Spleen (tissue), 11 donors: Measurements from ENCODE around the gene TRAF7. TPM values are rescaled to one million over a fixed set of nuclear protein-coding genes. Genes with fewer than 3 reads are reported as not detected.
"Not testable (repeated sequence)": the region's sequence is repeated elsewhere in the genome, so short reads cannot be mapped to it uniquely, and the experiment has no call there.

Experiments
- DNase-seq: peaks from one replicate; pipeline ENCODE4 v3.0.0-alpha.2; 2020
- H3K27ac ChIP-seq, 8 donors: fragments of 200-600 bp; sonication (generic) in 7 of 8; 1 replicate in 4 of 8; 2 replicates in 4 of 8; pipeline versions ENCODE4 v1.5.0 to v1.8.0; 2016 to 2021; ENCODE audit warnings: inconsistent platforms in 4 of 8, mild to moderate bottlenecking in 4 of 8, moderate library complexity in 1 of 8
- H3K27me3 ChIP-seq, 7 donors: fragments of 200-600 bp; sonication (generic) in 6 of 7; replicated peaks in 1 of 7; 1 replicate in 4 of 7; 2 replicates in 3 of 7; pipeline versions ENCODE4 v1.5.0 to v1.8.0; 2016 to 2021; ENCODE audit warnings: inconsistent platforms in 3 of 7, mild to moderate bottlenecking in 1 of 7
- H3K36me3 ChIP-seq, 6 donors: fragments of 200-600 bp; sonication (generic) in 5 of 6; 1 replicate in 4 of 6; 2 replicates in 2 of 6; pipeline versions ENCODE4 v1.5.0 to v1.8.0; 2016 to 2021; ENCODE audit warnings: inconsistent platforms in 2 of 6
- H3K4me1 ChIP-seq, 6 donors: fragments of 200-600 bp; sonication (generic) in 5 of 6; 1 replicate in 3 of 6; 2 replicates in 3 of 6; pipeline versions ENCODE4 v1.5.0 to v1.8.0; 2016 to 2021; ENCODE audit warnings: inconsistent platforms in 3 of 6
- H3K4me3 ChIP-seq, 8 donors: fragments of 200-600 bp; sonication (generic) in 7 of 8; 1 replicate in 4 of 8; 2 replicates in 4 of 8; pipeline versions ENCODE4 v1.5.0 to v1.8.0; 2016 to 2021; ENCODE audit warnings: inconsistent platforms in 4 of 8, mild to moderate bottlenecking in 4 of 8, moderate library complexity in 2 of 8
- H3K9me3 ChIP-seq, 8 donors: fragments of 200-600 bp; sonication (generic) in 7 of 8; 1 replicate in 4 of 8; 2 replicates in 4 of 8; pipeline versions ENCODE4 v1.5.0 to v1.8.0; 2016 to 2021; ENCODE audit warnings: inconsistent platforms in 4 of 8
- POLR2A ChIP-seq, 3 donors: fragments of 450-650 bp; IDR thresholded peaks; one replicate each; pipeline ENCODE4 v1.5.1; 2017; ENCODE audit warnings: antibody characterized with exemption in 3 of 3, mild to moderate bottlenecking in 1 of 3
- POLR2AphosphoS5 ChIP-seq, 3 donors: sonication (generic); formaldehyde crosslinking; IDR thresholded peaks; one replicate each; pipeline ENCODE4 v1.5.1; 2017; ENCODE audit warnings: antibody characterized with exemption in 3 of 3
- WGBS, 5 donors: extraction: QIAGEN DNeasy Blood & Tissue Kit in 3 of 5; methylation state at CpG; one replicate each; pipeline versions ENCODE4 v1.1.5 to v1.1.7; 2013 to 2018; 5-methylcytosine and 5-hydroxymethylcytosine counted together
- intact Hi-C: fragments of 100-400 bp; cut with DNase I; formaldehyde crosslinking; loops from one replicate; pipeline ENCODE4 v1.15.0; 2023; ENCODE audit warnings: low total_unique reads
- polyA plus RNA-seq, 3 donors: library from polyadenylated mRNA; stranded (reverse); fragments of 200-250 nt; gene quantifications; one replicate each; pipeline ENCODE4 v1.2.1, GENCODE V29; 2013
- total RNA-seq, 7 donors: library from RNA; depleted of rRNA in 3 of 7; stranded (reverse); fragments of >200 nt in 3 of 7; fragmentation: NEBNext Ultra II Directional in 4 of 7; extraction: Animal tissue kit (Norgen Biotek cat#: 25700) in 4 of 7; gene quantifications; one replicate each; pipeline versions ENCODE4 v1.1.0 to v1.2.1, GENCODE V29; 2016 to 2021
- TF ChIP-seq, protein P1 (sequence below), 11 experiments: fragments of 200-600 bp in 7 of 11; fragments of 450-650 bp in 4 of 11; sonication (generic) in 4 of 11; IDR thresholded peaks in 8 of 11; conservative IDR thresholded peaks in 3 of 11; 1 replicate in 7 of 11; 2 replicates in 4 of 11; pipeline versions ENCODE4 v1.4.0 to v1.8.0; 2016 to 2021; ENCODE audit warnings: antibody characterized with exemption in 11 of 11, inconsistent platforms in 4 of 11, mild to moderate bottlenecking in 1 of 11
- donor health status: healthy with polysubstance abuse.
- donor health status: DM: no; HTN: no; CAD: no; lungs with moderate emphysema.
- donor health status: DM: no; HTN: no; CAD: no.
- donor health status: Bipolar disorder and iron deficiency.
- donor health status: healthy.
- donor health status: DM: no; HTN: no; CAD: no.
- donor health status: DM: yes; HTN: yes; CAD: no.

The TRAF7 gene
- total and polyA plus RNA-seq, 10 donors = 22.0 to 63.9 (median 44.1) TPM

DNA sequence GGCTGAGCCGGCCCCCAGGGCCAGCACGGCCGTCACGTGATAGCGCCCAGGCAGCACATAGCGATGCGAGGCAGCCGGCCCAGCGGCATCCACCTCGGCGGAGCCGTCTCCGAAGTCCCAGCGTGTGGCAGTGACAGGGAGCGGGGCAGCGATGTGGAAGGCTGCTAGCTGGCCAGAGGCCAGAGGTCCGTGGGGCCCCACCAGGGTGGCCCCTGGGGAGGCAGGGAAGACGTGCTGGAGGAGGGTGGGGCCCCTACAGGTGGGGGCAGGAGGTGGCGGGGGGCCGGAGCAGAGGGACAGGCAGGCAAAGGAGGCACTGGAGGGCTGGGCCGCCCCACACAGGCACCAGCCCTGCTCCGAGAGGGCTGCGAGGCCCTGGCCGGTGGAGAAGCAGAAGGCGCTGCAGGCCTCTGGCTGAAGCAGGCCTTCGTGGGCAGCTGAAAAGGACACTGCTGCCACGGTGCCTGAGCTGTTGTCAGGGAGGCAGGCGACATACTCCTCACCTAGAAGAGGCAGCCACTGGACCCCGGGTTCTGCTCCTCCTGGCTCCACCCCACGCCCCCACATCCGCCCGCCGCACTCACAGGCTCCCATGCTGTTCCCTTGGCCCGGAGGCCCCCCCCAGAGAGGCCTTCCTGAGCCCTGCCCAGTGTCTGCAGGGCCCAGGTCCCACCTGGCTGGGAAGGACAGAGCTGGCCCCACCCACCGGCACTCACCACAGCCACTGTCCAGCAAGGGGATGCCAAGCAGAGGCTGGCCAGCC is 37.4 kb upstream of the TRAF7 start:
- DNase-seq, H3K9me3 ChIP-seq, H3K27ac ChIP-seq, H3K4me3 ChIP-seq, intact Hi-C loops, H3K27me3 ChIP-seq: not testable (repeated sequence)
- H3K4me1 ChIP-seq = peaks cover 0 to 44% (median 18%) of the 10 kb centered on the region in 6 donors
- H3K36me3 ChIP-seq = peaks cover 0 to 42% (median 10%) of the 10 kb centered on the region in 6 donors
- WGBS, 5 donors = 86 to 93% (median 87%) methylated on average over 18 to 32 of the region's 35 CpGs; no CpG with 5 or more reads in 1 of the 5 donors

DNA sequence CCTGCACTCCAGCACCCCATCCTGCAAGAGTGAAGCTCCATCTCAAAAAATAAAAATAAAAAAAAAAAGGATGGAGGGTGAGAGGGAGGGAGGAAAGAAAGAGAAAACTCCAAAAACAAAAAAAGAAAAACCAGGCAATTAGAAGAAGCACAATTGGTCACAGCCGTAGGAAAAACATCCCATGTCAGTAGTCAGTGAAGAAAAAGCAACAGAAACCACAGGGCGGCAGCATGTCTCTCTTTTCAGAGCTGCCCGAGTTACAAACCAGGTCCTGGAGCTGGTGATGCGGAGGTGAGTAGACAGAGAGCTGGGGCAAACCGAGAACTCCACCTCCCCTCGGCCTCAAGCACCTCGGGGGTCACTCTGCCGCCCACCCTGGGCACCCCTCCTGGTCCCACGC is 34.3 kb upstream of the TRAF7 start:
- H3K27ac ChIP-seq = peak overlapping the region in 1 of 8 donors; percentile 16
- peaks cover 6 to 63% (median 39%) of the 10 kb centered on the region in 6 donors for H3K4me1 ChIP-seq
- intact Hi-C loops, H3K4me3 ChIP-seq, H3K27me3 ChIP-seq, DNase-seq, H3K9me3 ChIP-seq: not testable (repeated sequence)
- WGBS, 5 donors = 30 to 59% (median 54%) methylated on average over 5 to 9 of the region's 9 CpGs
- TF ChIP-seq, protein P1, sequence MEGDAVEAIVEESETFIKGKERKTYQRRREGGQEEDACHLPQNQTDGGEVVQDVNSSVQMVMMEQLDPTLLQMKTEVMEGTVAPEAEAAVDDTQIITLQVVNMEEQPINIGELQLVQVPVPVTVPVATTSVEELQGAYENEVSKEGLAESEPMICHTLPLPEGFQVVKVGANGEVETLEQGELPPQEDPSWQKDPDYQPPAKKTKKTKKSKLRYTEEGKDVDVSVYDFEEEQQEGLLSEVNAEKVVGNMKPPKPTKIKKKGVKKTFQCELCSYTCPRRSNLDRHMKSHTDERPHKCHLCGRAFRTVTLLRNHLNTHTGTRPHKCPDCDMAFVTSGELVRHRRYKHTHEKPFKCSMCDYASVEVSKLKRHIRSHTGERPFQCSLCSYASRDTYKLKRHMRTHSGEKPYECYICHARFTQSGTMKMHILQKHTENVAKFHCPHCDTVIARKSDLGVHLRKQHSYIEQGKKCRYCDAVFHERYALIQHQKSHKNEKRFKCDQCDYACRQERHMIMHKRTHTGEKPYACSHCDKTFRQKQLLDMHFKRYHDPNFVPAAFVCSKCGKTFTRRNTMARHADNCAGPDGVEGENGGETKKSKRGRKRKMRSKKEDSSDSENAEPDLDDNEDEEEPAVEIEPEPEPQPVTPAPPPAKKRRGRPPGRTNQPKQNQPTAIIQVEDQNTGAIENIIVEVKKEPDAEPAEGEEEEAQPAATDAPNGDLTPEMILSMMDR (IDR thresholded peaks at IDR 0.05 in 8 of 11, conservative IDR thresholded peaks at IDR 0.05 in 3 of 11) = peak in 4 of 11 experiments; percentile 24 to 36 (median 30)
- peaks cover 0 to 13% (median 0%) of the 10 kb centered on the region in 6 donors for H3K36me3 ChIP-seq

DNA sequence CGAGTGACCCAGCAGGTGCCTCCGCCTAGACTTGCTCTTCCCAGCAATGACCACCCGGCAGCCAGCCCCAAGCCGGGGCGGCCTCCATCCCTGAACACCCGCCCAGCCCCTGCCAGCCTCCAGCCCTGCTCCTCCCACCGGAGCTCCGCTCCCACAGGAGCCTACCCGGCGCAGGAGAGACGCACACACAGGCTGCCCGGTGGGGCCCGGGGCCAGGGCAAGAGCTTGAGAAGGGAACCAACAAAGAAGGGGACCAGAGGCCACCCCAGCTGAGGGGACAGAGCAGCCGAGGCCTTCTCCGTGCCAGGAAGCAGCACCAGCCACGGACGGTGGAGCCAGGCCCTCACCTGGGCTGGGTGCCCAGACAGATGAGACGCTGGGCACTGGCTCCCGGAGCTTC is 33.7 kb upstream of the TRAF7 start:
- H3K36me3 ChIP-seq = peaks cover 0 to 10% (median 0%) of the 10 kb centered on the region in 6 donors
- 74 to 94% (median 84%) methylated on average over 11 to 19 of the region's 19 CpGs for WGBS, 5 donors
- H3K27ac ChIP-seq = peak overlapping the region in 1 of 8 donors; percentile 16
- intact Hi-C loops = no loop called here
- DNase-seq = no peak
- H3K9me3 ChIP-seq = no peaks in the 10 kb centered on the region
- TF ChIP-seq POLR2A (IDR thresholded peaks at IDR 0.05) (no peak), POLR2AphosphoS5 (IDR thresholded peaks at IDR 0.05) (no peak)
- TF ChIP-seq, protein P1 (IDR thresholded peaks at IDR 0.05 in 8 of 11, conservative IDR thresholded peaks at IDR 0.05 in 3 of 11) = no peak
- no peak overlapping the region for H3K4me3 ChIP-seq
- peaks cover 9 to 66% (median 43%) of the 10 kb centered on the region in 6 donors for H3K4me1 ChIP-seq
- no peaks in the 10 kb centered on the region for H3K27me3 ChIP-seq

DNA sequence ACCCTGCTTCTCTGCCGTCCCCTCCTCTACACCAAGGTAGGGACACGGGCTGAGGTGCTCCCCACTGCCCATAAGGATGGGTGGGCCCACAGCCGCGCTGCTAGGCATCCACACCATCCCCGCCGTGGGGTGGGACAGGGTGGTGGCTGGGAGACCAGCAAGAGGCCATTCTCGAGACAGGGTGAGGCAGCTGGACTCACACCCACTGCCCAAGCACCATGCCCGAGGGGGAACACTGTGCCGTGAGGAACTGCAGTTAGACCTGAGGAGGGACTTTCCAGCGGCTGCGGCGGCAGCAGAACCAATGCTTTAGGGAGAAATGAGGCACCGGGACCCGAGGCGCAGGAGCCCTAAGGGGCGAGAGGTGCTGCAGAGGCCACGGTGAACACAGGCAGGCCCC is 33.2 kb upstream of the TRAF7 start:
- H3K4me1 ChIP-seq = peaks cover 12 to 67% (median 45%) of the 10 kb centered on the region in 6 donors
- intact Hi-C loops = no loop called here
- H3K4me3 ChIP-seq = no peak overlapping the region
- no peak for DNase-seq
- no peak for TF ChIP-seq POLR2A (IDR thresholded peaks at IDR 0.05)
- TF ChIP-seq, protein P1 (IDR thresholded peaks at IDR 0.05 in 8 of 11, conservative IDR thresholded peaks at IDR 0.05 in 3 of 11) = no peak
- no peak for TF ChIP-seq POLR2AphosphoS5 (IDR thresholded peaks at IDR 0.05)
- 85 to 95% (median 87%) methylated on average over 8 to 17 of the region's 17 CpGs for WGBS, 5 donors
- peak overlapping the region in 3 of 8 donors; percentile 5 to 86 (median 23) for H3K27ac ChIP-seq
- H3K36me3 ChIP-seq = peaks cover 0 to 5% (median 0%) of the 10 kb centered on the region in 6 donors
- no peaks in the 10 kb centered on the region for H3K27me3 ChIP-seq
- H3K9me3 ChIP-seq = no peaks in the 10 kb centered on the region

DNA sequence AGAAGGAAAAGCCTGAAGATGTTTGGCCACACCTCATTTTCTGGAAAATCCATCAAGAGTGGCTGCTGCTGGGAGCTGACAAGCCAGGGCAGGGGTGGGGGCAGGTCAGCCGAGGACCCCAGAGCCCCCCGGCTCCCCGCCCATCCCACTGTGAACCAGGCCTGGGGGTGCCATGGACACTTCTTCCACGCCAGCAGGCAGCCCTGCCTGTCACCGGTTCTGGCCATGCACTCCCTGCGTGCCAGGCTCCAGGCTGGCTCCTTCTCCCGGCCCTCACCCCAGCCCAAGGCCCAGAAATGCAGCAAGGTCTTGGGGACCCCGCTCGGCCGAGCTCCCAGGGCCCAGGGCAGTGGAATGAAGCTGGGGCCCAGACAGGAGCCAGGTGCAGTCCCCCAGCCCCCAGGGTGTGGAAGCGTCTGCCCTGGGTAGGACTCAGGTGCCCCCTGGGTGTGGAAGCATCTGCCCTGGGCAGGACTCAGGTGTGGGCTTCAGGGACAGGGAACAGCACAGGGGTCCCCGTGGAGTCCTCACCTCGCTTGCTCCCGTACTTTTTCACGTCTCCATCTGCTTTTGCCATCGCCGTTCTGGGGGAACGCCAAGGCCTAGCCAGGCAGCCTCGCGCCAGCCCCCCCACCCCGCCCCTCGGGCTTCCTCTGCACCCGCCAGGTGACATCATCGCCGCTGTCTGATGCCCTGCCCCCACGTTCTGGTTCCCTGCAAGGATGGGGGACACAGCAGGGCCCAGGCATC is 32.5 kb upstream of the TRAF7 start:
- intact Hi-C loops, DNase-seq, H3K36me3 ChIP-seq, H3K27me3 ChIP-seq, H3K4me3 ChIP-seq, H3K9me3 ChIP-seq: not testable (repeated sequence)
- Histone ChIP-seq H3K4me1 (peaks cover 12 to 70% (median 46%) of the 10 kb centered on the region in 6 donors), H3K27ac (peak overlapping the region in 3 of 8 donors; percentile 5 to 86 (median 33))
- 59 to 89% (median 69%) methylated on average over 11 to 21 of the region's 26 CpGs for WGBS, 5 donors

DNA sequence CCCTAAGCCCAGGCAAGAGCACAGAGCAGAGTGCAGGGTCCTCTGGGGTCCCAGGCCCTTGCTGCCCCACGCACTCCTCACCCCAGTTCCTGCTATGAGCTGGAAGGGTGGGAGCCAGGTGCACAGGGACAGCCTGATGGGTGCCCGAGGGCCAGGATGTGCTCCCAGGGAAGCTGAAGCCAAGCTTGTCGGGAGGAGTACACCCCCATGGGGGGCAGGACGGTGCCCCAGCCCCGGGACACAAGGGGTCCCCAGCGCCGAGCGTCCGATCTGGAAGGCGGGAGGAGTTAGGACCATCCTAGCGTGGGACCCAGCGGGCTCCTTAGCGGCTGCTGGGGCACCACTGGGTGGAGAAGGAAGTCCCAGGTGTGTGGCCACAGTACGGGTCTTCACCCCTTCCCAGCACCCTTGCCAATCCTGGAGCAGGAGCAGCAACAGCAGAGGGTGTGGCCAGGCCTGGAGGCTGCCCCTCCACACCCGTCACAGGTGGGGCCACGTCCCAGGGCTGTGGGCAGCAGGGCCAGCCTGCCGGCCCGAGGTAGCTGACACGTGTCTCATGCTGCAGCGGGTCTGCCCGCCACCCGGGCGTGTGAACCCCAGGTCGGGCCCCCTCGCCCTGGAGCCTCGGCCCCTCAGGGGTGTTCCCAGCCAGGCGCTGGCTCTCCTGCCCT is 31.7 kb upstream of the TRAF7 start:
- H3K4me3 ChIP-seq, H3K36me3 ChIP-seq, H3K27me3 ChIP-seq, DNase-seq, intact Hi-C loops, H3K9me3 ChIP-seq: not testable (repeated sequence)
- peaks cover 18 to 77% (median 53%) of the 10 kb centered on the region in 6 donors for H3K4me1 ChIP-seq
- H3K27ac ChIP-seq = peak overlapping the region; percentile 53 to 86 (median 77)
- 46 to 65% (median 58%) methylated on average over 8 to 26 of the region's 27 CpGs for WGBS, 5 donors

DNA sequence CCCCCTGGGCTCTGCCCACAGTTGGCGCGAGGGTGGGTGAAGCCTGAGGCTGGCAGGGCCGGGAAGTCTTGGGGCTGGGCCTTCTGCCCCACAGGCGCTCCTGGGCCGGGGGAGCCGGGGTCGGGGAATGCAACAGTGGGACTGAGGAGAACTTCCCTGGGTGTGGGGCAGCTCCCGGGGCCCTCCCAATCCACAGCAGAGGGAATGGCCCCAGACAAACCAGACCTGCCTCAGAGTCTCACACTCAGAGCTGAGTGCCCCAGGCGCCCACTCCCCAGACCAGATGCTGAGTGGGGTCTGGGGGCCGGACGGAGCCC is 31.2 kb upstream of the TRAF7 start:
- H3K36me3 ChIP-seq, DNase-seq, H3K27me3 ChIP-seq, intact Hi-C loops, H3K9me3 ChIP-seq: not testable (repeated sequence)
- H3K4me3 ChIP-seq = peak overlapping the region in 3 of 8 donors; percentile 5 to 37 (median 11)
- WGBS, 5 donors = 0 to 43% (median 29%) methylated on average over 2 to 11 of the region's 11 CpGs
- peak overlapping the region; percentile 53 to 86 (median 77) for H3K27ac ChIP-seq
- H3K4me1 ChIP-seq = peaks cover 19 to 82% (median 55%) of the 10 kb centered on the region in 6 donors
